Endothelial cell of umbilical vein (primary cell): ENCODE measurements around the gene FOXO4.

Source experiments
- CTCF ChIP-seq, 2 donors: IDR thresholded peaks; 1 replicate in 1 of 2; 2 replicates in 1 of 2; pipeline ENCODE4 v1.5.1; 2011; ENCODE audit warnings: low read length in 2 of 2, mild to moderate bottlenecking in 2 of 2, moderate library complexity in 2 of 2, control low read depth in 1 of 2, inconsistent platforms in 1 of 2, low read depth in 1 of 2; ENCODE audit not compliant: insufficient read depth in 1 of 2; ENCODE audit errors: extremely low read depth in 1 of 2
- EZH2 ChIP-seq: IDR thresholded peaks from 2 replicates; pipeline ENCODE4 v1.6.1; 2012; ENCODE audit warnings: borderline replicate concordance, low read depth, mild to moderate bottlenecking, moderate library complexity, low read length, inconsistent platforms; ENCODE audit not compliant: severe bottlenecking
- POLR2A ChIP-seq: IDR thresholded peaks from 2 replicates; pipeline ENCODE4 v1.6.1; 2012; ENCODE audit warnings: low read depth, mild to moderate bottlenecking, control low read depth, low read length

GRCh38 chrX:71100581-71101505 is 5.2 kb downstream of the FOXO4 start:
- TF ChIP-seq CTCF (IDR thresholded peaks at IDR 0.05; ENCODE audit: extremely low read depth in 1 of 2, insufficient read depth in 1 of 2, low read depth in 1 of 2, low read length in 2 of 2) (no peak), POLR2A (no peak), EZH2 (no peak)
